ENCODE measurements around the gene CLDN18.

The CLDN18 gene

GRCh38 chr3:138027821-138028220 is 17.9 kb downstream of the CLDN18 start:
- ATAC-seq = no peak

DNA sequence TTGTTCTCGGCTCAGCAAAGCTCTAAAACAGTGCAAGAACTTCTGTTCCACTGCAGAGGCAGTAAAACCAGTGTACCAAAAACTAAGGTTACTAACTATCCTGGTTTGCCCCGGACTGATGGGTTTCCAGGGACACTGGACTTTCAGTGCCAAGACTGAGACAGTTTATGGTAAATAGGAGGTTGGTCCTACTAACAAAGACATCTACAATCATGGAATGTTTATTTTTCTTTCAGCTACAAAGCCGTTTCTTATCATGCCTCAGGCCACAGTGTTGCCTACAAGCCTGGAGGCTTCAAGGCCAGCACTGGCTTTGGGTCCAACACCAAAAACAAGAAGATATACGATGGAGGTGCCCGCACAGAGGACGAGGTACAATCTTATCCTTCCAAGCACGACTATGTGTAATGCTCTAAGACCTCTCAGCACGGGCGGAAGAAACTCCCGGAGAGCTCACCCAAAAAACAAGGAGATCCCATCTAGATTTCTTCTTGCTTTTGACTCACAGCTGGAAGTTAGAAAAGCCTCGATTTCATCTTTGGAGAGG is 20.8 kb downstream of the CLDN18 start:
- no peak for ATAC-seq

DNA sequence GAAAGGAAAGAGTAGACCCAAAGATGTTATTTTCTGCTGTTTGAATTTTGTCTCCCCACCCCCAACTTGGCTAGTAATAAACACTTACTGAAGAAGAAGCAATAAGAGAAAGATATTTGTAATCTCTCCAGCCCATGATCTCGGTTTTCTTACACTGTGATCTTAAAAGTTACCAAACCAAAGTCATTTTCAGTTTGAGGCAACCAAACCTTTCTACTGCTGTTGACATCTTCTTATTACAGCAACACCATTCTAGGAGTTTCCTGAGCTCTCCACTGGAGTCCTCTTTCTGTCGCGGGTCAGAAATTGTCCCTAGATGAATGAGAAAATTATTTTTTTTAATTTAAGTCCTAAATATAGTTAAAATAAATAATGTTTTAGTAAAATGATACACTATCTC is 21.6 kb downstream of the CLDN18 start:
- no peak for ATAC-seq

GRCh38 chr3:138032567-138032966 is 22.6 kb downstream of the CLDN18 start:
- no peak for ATAC-seq

DNA sequence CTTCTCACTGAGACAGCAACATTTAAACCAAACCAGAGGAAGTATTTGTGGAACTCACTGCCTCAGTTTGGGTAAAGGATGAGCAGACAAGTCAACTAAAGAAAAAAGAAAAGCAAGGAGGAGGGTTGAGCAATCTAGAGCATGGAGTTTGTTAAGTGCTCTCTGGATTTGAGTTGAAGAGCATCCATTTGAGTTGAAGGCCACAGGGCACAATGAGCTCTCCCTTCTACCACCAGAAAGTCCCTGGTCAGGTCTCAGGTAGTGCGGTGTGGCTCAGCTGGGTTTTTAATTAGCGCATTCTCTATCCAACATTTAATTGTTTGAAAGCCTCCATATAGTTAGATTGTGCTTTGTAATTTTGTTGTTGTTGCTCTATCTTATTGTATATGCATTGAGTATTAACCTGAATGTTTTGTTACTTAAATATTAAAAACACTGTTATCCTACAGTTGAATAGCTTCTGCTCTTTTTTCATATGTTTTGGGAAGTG is 23.3 kb downstream of the CLDN18 start:
- no peak for ATAC-seq

DNA sequence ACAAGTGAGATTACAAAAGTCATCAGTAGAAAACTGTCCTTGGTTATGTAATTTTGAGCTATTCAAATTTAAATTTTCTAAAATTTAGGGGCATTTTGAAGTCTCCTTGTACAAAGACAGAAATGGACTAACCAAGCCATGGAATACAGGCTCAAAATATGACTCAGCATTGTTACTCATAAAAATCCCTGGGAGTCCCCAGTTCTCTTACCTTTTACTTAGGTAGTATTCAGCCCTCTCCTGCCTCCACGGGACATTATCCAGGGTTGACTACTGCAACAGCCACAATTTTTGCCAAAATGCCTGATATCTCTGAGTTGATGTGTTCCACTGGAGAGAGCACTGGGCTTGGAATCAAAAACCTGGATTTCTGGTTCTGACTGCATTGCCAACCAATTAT is 25.0 kb downstream of the CLDN18 start:
- ATAC-seq = no peak

- no peak for ATAC-seq
These were observed 26.6 kb downstream of the CLDN18 start for GRCh38 chr3:138036572-138036971.

DNA sequence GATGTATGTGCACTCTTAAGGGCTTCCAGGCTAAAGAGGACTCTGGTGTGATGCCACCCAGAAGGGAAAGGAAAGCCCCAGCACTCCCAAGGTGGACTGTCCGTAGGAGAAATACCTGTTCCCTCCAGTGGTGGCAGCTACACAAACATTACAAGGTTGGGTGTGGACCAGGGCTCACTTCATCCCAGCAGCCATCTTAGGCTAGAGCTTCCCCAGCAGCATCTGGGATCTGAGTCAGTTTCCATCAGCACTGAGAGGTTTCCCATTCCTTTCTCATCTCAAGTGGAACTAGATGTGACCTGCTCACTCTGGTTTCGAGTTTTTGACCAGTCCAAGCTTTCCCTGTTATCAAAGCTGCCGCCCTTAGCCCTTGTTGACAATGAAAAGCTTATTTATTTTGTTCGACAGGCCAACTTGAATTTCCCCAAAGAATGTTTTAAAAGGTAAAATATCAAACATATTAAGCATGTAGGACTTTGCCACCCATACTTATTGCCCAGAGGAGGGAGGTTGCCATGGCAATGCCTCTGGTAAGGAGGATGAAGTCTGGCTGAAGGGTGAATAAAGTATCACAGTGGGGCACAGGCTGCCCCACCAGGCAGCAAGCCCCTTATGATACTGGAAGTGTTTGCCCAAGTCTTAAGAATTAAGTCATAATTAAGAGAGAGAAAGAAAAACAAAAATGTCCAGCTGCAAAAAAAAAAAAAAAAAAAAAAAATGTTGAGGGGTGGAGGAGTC is 28.9 kb downstream of the CLDN18 start:
- ATAC-seq = no peak

- ATAC-seq = no peak
These were observed 32.1 kb downstream of the CLDN18 start for GRCh38 chr3:138042043-138042442.

DNA sequence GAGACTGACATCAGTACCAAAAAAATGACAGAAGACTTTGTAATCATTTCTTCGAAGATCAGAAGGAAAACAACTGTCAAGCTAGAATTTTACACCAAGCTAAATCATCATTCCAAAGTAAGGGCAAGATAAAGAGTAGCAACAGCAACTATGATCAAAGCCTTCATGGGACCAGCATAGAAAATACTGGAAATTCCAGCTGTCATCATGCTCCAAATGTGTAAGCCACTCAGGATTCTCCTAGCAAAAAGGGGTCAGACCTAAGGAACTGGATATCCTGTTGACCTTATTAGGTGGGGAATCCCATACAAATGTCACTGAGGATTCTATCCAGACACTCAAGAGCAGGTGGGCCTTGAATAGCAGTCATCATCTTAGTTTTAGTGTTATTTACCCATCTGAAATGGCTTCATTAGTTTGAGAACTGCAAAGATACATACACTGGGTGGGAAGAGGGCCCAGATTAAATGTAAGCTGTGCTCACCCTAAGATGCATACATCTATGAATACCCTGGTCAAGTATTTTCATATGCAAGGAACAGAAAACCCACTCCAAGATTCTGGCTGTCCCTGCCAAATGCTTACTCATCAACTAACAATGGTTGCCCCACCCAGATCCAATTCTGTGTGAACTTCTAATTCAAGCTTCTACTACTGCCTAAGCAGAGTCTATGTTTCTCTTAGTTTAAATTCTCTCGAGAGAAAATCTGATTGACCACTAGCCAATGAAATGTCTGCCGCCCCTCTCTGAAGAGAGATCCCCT is 33.5 kb downstream of the CLDN18 start:
- no peak for ATAC-seq

- ATAC-seq = no peak
These were observed 36.1 kb downstream of the CLDN18 start for GRCh38 chr3:138046085-138046484.

DNA sequence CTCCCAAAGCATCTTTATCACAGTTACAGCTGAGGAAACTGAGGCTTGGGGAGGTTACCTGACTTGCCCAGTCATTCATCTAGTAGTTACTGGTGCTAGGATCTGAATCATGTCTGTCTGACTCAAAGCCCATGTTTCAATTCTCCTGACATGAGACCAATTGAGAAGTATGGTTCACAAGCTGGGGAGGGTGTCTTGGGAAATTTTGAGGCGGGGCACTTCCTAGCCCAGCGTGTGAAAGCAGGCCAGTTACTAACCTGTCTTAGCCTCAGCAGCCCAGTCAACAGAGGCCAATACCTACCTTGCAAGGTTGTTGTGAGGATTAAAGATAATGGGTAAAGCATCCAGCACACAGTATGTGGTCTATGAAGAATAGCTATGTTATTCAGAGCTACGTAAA is 37.0 kb downstream of the CLDN18 start:
- ATAC-seq = no peak

GRCh38 chr3:138047596-138048158 is 37.7 kb downstream of the CLDN18 start:
- no peak for ATAC-seq

DNA sequence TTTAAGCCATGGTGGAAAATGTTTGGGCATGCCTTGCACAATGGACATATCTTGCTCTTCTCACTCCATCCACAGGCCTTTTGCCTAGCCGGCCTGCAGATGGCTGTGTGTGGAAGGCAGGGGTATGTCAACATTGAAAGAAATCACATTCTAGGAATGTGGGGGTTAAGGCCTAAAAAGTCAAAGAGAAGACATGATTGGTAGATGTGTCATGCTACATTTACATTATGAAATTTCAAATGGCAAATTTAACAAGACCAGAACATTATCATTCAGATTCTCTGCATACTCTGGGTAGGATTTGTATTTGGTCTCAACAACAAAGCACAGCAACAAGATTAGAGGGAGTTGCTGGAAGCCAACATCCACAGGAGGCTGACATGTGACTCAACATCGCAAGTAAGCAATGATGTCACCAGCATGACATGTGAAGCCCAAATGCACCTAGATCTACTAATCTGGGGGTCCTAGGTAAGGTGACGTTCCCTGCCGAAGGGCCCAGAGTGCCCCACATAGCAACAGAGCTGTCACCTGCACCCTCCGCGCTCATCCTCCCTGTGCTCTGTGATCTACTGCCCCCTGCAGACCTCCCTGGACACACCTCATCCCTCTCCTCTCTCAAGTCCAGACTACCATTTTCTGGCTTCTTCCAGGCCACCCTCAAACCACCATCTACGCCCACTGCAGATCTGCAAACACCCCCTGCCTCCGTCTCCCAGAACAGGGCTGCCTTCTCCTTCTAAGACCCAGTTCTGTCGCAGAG is 39.4 kb downstream of the CLDN18 start:
- no peak for ATAC-seq

DNA sequence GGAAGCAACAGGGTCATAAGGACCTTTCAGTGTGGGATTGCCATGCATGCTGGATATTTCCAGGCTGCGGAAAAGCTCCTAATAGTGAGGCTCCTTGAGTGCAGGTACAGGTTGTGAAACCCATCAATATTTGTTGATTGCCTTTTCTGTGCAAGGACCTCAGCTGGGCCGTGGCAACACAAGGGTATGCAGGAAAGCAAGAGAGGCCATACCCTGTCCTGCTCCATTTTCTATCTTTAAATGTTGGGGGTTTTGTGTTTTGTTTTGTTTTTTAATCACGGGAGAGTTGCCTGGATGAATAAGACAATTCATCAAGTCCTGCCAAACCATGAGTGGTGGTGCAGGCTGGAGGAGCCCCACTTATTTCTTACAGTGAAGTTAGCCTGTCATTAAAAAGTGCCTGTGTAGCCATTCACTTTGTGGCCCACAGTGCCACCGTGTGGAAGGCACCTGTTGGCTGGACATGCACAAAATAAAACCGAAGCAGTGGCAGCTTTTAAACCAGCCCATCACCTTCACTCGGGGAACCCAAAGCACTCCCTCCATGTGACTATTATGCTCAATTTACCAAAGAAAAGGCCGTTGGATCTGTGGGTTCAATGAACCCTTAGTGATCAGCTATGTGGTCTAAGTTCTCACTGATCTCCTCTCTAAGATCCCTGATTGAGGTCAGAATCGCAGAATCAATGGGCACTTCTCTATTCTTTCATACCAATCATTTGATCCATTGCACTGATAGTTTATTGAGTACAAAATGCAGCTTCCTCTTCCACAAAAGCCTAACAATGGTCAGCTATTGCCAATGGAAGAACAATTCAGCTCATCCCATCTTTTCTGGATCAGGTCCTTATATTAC is 42.2 kb downstream of the CLDN18 start:
- ATAC-seq = no peak

DNA sequence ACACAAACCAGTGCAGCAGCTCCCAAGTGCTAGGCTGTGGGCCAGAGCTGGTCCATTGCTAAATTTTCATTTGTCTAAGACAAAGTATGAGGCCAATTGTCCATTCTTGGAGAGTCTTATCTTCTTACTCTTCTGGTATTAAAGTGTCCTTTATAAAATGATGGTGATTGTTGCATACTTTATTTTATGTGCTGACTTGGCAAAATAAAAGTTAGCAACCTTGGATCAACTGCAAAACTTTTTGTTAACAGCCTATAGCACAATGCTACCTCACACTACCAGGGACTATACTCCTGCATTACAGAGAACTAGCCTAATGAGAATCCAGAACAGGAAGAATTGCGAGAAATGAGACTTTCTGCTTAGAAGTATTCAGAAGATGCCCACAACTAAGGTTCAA is 44.1 kb downstream of the CLDN18 start:
- ATAC-seq = no peak

GRCh38 chr3:138057384-138057783 is 47.4 kb downstream of the CLDN18 start:
- ATAC-seq = no peak

DNA sequence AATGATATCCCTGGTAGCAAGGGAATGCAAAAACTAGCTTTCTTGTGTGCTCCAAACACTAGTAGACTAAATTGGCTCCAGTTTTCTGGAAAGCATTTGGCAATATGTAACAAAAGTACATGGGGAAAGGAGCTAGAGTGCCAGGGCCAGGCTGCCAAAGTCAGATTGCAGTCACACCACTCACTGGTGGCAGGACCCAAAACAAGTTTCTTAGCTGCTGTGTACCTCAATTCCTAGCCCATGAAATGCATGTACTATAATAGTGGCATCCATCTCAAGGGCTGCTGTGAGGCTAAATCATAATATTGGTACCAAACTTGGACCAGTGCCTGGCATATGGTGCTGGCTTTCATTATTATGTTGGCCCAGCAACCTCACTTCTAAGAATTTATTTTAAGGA is 49.3 kb downstream of the CLDN18 start:
- no peak for ATAC-seq

GRCh38 chr3:138060792-138061191 is 50.8 kb downstream of the CLDN18 start:
- ATAC-seq = no peak

DNA sequence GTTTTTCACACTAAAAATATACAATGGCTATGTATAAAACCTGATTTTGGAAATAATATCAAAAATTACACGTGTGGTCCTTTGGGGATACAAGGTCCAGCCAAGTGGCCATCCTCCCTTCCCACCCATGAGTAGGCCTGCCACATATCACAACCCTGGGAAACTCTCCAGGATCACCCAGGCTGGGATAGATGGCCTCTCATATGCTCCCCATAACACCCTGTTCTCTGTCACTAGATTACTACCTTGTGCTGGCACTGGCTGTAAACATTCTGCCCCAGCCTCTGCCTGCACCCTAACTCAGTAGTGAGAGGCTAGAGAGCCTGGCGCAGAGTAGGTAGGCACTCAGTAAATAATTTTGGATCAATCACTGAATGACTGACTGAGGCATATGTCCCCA is 52.1 kb downstream of the CLDN18 start:
- ATAC-seq = no peak

DNA sequence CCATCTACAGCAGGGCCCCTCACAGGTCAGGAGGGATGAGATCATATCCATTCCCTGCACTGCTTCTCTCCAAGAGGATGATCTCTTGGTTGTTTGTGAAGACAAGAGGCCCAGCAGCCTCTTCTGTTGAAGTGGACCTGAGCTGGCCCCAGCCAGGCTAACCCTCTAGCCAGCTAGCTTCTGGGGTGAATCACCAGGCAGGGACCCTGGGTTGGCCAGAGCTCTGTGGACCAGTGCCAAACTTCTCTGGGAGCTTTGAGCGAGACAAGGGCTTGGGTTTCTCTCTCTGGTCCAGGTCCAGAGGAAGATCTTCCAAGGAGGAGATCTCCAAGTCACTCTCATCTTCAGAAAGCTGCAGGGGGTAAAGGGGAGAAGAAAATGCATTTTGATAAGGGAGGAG is 52.7 kb downstream of the CLDN18 start:
- no peak for ATAC-seq

GRCh38 chr3:138063416-138063815 is 53.5 kb downstream of the CLDN18 start:
- ATAC-seq = no peak

Measured in activated CD4-positive, CD25-positive, alpha-beta regulatory T cell treated with anti-CD3 and anti-CD28 coated beads, Interleukin-2, amount 50 U/mL, for 24 hours (primary cell).